Testis (tissue), 2 donors: ENCODE data around the gene NHLRC3.

Experiments
- CTCF ChIP-seq, 3 experiments: fragments of 450-650 bp in 2 of 3; fragments of 200-600 bp in 1 of 3; sonication (generic) in 1 of 3; IDR thresholded peaks; one replicate each; pipeline ENCODE4 v1.5.1; 2016 to 2019; ENCODE audit warnings: antibody characterized with exemption in 3 of 3, mild to moderate bottlenecking in 2 of 3, moderate library complexity in 1 of 3
- POLR2A ChIP-seq: fragments of 450-650 bp; IDR thresholded peaks from one replicate; pipeline ENCODE4 v1.6.1; 2017; ENCODE audit warnings: antibody characterized with exemption, mild to moderate bottlenecking, moderate library complexity

- no peak for TF ChIP-seq POLR2A
- TF ChIP-seq CTCF (IDR thresholded peaks at IDR 0.05) = no peak
Measured at GRCh38 chr13:39025433-39025839, 12.8 kb upstream of the NHLRC3 start.
